ENCODE measurements around the gene RBMY1E. TPM values are rescaled to one million over a fixed set of nuclear protein-coding genes. Genes with fewer than 3 reads are reported as not detected.
"Not testable (repeated sequence)": the region's sequence is repeated elsewhere in the genome, so short reads cannot be mapped to it uniquely, and the experiment has no call there.

Gene RBMY1E
- total RNA-seq, result not detected
- polyA plus RNA-seq, result not detected

GRCh38 chrY:21917932-21918331 lies at the start of gene RBMY1E:
TSS of gene RBMY1E (minus strand) at chrY:21918032. CDS start at chrY:21916054, 1,978 bp downstream.
- WGBS, 2 donors, result no CpG with 5 or more reads among the region's 29 CpGs
- H3K36me3 ChIP-seq; H3K4me1 ChIP-seq; H3K27ac ChIP-seq; H3K9me3 ChIP-seq; H3K27me3 ChIP-seq; DNase-seq; intact Hi-C loops (cut with DNase I); H3K4me3 ChIP-seq: not testable (repeated sequence)

GRCh38 chrY:21894426-21894825 lies 23.4 kb downstream of the RBMY1E start, which contains the start of gene RBMY1D:
TSS of gene RBMY1D (minus strand) at chrY:21894526. CDS start at chrY:21892513, 2,013 bp downstream.
- intact Hi-C loops (cut with DNase I); H3K27me3 ChIP-seq; DNase-seq; H3K9me3 ChIP-seq; H3K27ac ChIP-seq; H3K36me3 ChIP-seq; H3K4me3 ChIP-seq; H3K4me1 ChIP-seq: not testable (repeated sequence)
- no CpG with 5 or more reads among the region's 28 CpGs for WGBS, 2 donors

- H3K9me3 ChIP-seq; intact Hi-C loops (cut with DNase I); H3K27me3 ChIP-seq; H3K4me3 ChIP-seq; H3K4me1 ChIP-seq; H3K36me3 ChIP-seq; H3K27ac ChIP-seq; DNase-seq: not testable (repeated sequence)
- WGBS, 2 donors, result no CpG with 5 or more reads among the region's 5 CpGs
Observed at GRCh38 chrY:21869407-21870076, 48.3 kb downstream of the RBMY1E start.

Other genes starting within 250 kb of the RBMY1E start
- gene RBMY1D, start 23.5 kb downstream of the RBMY1E start, total RNA-seq, result not detected
- not detected for gene RBMY1D, start 23.5 kb downstream of the RBMY1E start, polyA plus RNA-seq